ENCODE data around the gene ARL10. TPM values are rescaled to one million over a fixed set of nuclear protein-coding genes. Genes with fewer than 3 reads are reported as not detected.

Gene ARL10
- total RNA-seq, 1 experiment from 2014 or later = 0.05 TPM

DNA sequence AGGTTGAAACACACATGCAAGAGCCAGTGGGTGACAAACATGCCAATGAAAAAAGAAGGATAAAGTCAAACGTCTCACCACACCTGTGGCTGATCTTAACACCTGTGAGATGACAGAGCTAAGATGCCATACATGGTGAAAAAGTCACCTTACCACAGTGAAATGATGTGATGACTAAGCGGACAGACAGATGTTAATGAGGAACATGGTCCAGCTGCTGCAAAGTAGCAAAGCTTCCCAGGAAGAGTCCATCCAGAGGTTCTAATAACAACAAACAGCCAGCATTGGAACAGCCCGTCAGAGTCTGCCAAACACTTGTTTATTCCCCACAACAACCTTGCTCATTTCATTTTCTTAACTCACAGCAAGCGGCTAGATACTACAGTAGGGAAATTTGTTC lies 5.6 kb upstream of the ARL10 start (continued):
- TF ChIP-seq, protein P1, sequence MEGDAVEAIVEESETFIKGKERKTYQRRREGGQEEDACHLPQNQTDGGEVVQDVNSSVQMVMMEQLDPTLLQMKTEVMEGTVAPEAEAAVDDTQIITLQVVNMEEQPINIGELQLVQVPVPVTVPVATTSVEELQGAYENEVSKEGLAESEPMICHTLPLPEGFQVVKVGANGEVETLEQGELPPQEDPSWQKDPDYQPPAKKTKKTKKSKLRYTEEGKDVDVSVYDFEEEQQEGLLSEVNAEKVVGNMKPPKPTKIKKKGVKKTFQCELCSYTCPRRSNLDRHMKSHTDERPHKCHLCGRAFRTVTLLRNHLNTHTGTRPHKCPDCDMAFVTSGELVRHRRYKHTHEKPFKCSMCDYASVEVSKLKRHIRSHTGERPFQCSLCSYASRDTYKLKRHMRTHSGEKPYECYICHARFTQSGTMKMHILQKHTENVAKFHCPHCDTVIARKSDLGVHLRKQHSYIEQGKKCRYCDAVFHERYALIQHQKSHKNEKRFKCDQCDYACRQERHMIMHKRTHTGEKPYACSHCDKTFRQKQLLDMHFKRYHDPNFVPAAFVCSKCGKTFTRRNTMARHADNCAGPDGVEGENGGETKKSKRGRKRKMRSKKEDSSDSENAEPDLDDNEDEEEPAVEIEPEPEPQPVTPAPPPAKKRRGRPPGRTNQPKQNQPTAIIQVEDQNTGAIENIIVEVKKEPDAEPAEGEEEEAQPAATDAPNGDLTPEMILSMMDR (IDR thresholded peaks at IDR 0.05 in 2 of 3, conservative IDR thresholded peaks at IDR 0.05 in 1 of 3; ENCODE audit: borderline replicate concordance in 1 of 3, insufficient read depth in 1 of 3, low read depth in 2 of 3, low read length in 2 of 3) = no peak
- TF ChIP-seq RAD21 (IDR thresholded peaks at IDR 0.05; ENCODE audit: low read depth) (no peak), EZH2phosphoT487 (IDR thresholded peaks at IDR 0.05; ENCODE audit: borderline replicate concordance) (no peak)

DNA sequence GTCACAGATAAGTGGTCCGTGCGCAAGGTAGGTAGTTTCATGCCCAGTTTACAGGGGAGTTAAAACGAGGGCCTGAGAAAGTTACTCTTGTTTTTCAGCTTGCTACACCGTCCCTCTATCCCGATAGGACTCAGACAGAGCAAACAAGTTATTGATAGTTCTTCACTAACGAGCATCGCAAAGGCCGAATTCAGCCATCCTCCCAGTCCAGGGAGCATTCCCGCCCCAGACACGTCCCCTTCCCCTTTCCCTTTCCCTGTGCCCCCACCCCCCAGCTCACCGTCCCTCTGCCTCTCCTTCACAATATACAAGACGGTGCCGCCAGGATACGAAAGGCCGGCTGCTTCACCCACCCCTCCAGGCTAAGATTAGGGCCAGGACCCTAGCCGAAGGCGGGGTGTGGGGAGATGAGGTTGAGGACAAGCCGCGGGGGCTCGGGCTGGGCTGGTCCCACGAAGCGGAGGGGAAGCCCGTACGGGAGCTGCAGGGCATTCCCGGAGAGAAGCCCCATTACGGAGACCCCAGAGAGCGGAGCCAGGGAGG lies 4.3 kb upstream of the ARL10 start:
- Histone ChIP-seq H3K4me2 (ENCODE audit: low read length) (peak overlapping the region; percentile 98), H3K4me1 (ENCODE audit: control insufficient read depth in 1 of 2, insufficient read depth in 2 of 2, low read length in 2 of 2) (peaks cover 0 to 11% of the 10 kb centered on the region in 2 experiments; a peak in 2 of 4 replicates), H3K36me3 (ENCODE audit: control insufficient read depth in 1 of 2, insufficient read depth in 2 of 2, low read length in 2 of 2) (peaks cover 6 to 20% of the 10 kb centered on the region in 2 experiments; a peak in 2 of 4 replicates), H3K9me2 (ENCODE audit: insufficient read depth) (no peaks in the 10 kb centered on the region), H3K9ac (ENCODE audit: low read length) (peak overlapping the region; percentile 96), H4K20me1 (ENCODE audit: insufficient read depth) (0 out of 2 replicates have a peak, but pooled peaks cover 5% of the 10 kb centered on the region), H3K4me3 (replicated peaks in 1 of 2; ENCODE audit: low read depth in 1 of 2, low read length in 2 of 2) (peak overlapping the region; percentile 97 to 100), H3K27me3 (ENCODE audit: insufficient read depth, low read length) (no peaks in the 10 kb centered on the region), H2AFZ (ENCODE audit: low read depth, low read length, poor library complexity, severe bottlenecking) (peak overlapping the region; percentile 61), H3K27ac (ENCODE audit: low read depth, low read length) (peak overlapping the region; percentile 72), H3K79me2 (ENCODE audit: insufficient read depth, low read length) (peaks cover 45% of the 10 kb centered on the region), H3K9me3 (ENCODE audit: control insufficient read depth in 1 of 2, insufficient read depth in 1 of 2, low read depth in 1 of 2, low read length in 2 of 2) (no peaks in the 10 kb centered on the region)
- TSS peak; percentile 73 for BruUV-seq (replicated peaks)
- intact Hi-C loops (cut with micrococcal nuclease) = loop anchor here (1.0 kb wide), 1 partner anchor 27 kb away; the partner anchor contains the start of genes HIGD2A and NOP16
- no peak for DNase-seq (ENCODE audit: low read depth, low spot score)
- ChIA-PET CTCF (interaction anchor here (1.7 kb wide), 1 partner anchor 41 kb away, joined by 3 read pairs; no protein-coding TSS in a partner anchor), RAD21 (ENCODE audit: low non-redundant PET in 1 of 2, low total read pairs in 2 of 2, uncharacterized antibody in 2 of 2, unreplicated experiment in 2 of 2) (no interaction called here), POLR2A (interaction anchor here (1.2 kb wide), 1 partner anchor 11 kb away, joined by 5 read pairs; no protein-coding TSS in a partner anchor)
- peak; percentile 41 for ATAC-seq
- TF ChIP-seq SRF (IDR thresholded peaks at IDR 0.05; ENCODE audit: low read depth) = no peak
- TF ChIP-seq ELF1 (IDR thresholded peaks at IDR 0.05; ENCODE audit: borderline replicate concordance, low read depth) = no peak
- no peak for TF ChIP-seq ZFX (IDR thresholded peaks at IDR 0.05)
- no peak for TF ChIP-seq YY1 (IDR thresholded peaks at IDR 0.05; ENCODE audit: extremely low read depth, insufficient replicate concordance, low read depth, low read length)
- TF ChIP-seq FOSL1 (IDR thresholded peaks at IDR 0.05; ENCODE audit: low read depth) = no peak
- no peak for TF ChIP-seq TCF7L2 (IDR thresholded peaks at IDR 0.05; ENCODE audit: borderline replicate concordance, extremely low read depth, insufficient read depth, insufficient read length)
- TF ChIP-seq CBX3 (IDR thresholded peaks at IDR 0.05; ENCODE audit: low read depth) = no peak
- TF ChIP-seq, protein P1 (IDR thresholded peaks at IDR 0.05 in 2 of 3, conservative IDR thresholded peaks at IDR 0.05 in 1 of 3; ENCODE audit: borderline replicate concordance in 1 of 3, insufficient read depth in 1 of 3, low read depth in 2 of 3, low read length in 2 of 3) = no peak
- TF ChIP-seq, protein P2, sequence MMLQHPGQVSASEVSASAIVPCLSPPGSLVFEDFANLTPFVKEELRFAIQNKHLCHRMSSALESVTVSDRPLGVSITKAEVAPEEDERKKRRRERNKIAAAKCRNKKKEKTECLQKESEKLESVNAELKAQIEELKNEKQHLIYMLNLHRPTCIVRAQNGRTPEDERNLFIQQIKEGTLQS (IDR thresholded peaks at IDR 0.05) = no peak
- no peak for TF ChIP-seq SIN3A (IDR thresholded peaks at IDR 0.05; ENCODE audit: low read depth)
